HT1080 (cell line): ENCODE data around the gene ARHGAP45. TPM values are rescaled to one million over a fixed set of nuclear protein-coding genes. Genes with fewer than 3 reads are reported as not detected.

Experiments
- DNase-seq: peaks from one replicate; pipeline ENCODE4 v3.0.0-alpha.2; 2015; ENCODE audit warnings: low read depth
- total RNA-seq: library from RNA; depleted of rRNA; stranded (reverse); fragments of >200 nt; shearing (Covaris generic); gene quantifications from 2 replicates; pipeline ENCODE4 v1.2.3, GENCODE V29; 2014

The ARHGAP45 gene
- total RNA-seq, 1 experiment from 2014 or later = 1.4 TPM

- DNase-seq = no peak
Measured at GRCh38 chr19:1053176-1054101, 13.5 kb upstream of the ARHGAP45 start.

- no peak for DNase-seq
Measured at GRCh38 chr19:1054102-1055027, 12.6 kb upstream of the ARHGAP45 start.

- DNase-seq = no peak
Measured at GRCh38 chr19:1055028-1055425, 11.9 kb upstream of the ARHGAP45 start.

- no peak for DNase-seq
Measured at GRCh38 chr19:1055886-1056620, 10.9 kb upstream of the ARHGAP45 start.

- DNase-seq = peak; percentile 43
Measured at GRCh38 chr19:1057176-1057855, 9.7 kb upstream of the ARHGAP45 start.

GRCh38 chr19:1058112-1058511 is 8.9 kb upstream of the ARHGAP45 start:
- no peak for DNase-seq

GRCh38 chr19:1060689-1061088 is 6.3 kb upstream of the ARHGAP45 start:
- no peak for DNase-seq

GRCh38 chr19:1061987-1062386 is 5.0 kb upstream of the ARHGAP45 start:
- DNase-seq = no peak

GRCh38 chr19:1062387-1063029 is 4.5 kb upstream of the ARHGAP45 start:
- DNase-seq = no peak

GRCh38 chr19:1063030-1063908 is 3.7 kb upstream of the ARHGAP45 start:
- DNase-seq = no peak

GRCh38 chr19:1063909-1064660 is 2.9 kb upstream of the ARHGAP45 start:
- no peak for DNase-seq

- DNase-seq = no peak
Measured at GRCh38 chr19:1064661-1065605, 2.0 kb upstream of the ARHGAP45 start.

GRCh38 chr19:1065606-1066109 is 1.3 kb upstream of the ARHGAP45 start:
- peak; percentile 27 for DNase-seq

- DNase-seq = no peak
Measured at GRCh38 chr19:1066251-1066747, 668 bp upstream of the ARHGAP45 start.

GRCh38 chr19:1067341-1067957 is 482 bp downstream of the ARHGAP45 start:
- DNase-seq = no peak
